GM19240 (cell line): ENCODE results near the gene DSP.

Experiments used
- DNase-seq: peaks from one replicate; pipeline ENCODE4 v3.0.0; 2011; ENCODE audit warnings: low spot score; ENCODE audit not compliant: insufficient read length

The DSP gene

GRCh38 chr6:7561153-7561964 lies 19.9 kb downstream of the DSP start:
- DNase-seq: no peak

GRCh38 chr6:7562769-7563168 lies 21.3 kb downstream of the DSP start:
- DNase-seq: no peak

- DNase-seq: no peak
Observed at GRCh38 chr6:7566107-7566506, 24.6 kb downstream of the DSP start.

- no peak for DNase-seq
Observed at GRCh38 chr6:7566617-7567173, 25.2 kb downstream of the DSP start.

GRCh38 chr6:7568021-7568420 lies 26.6 kb downstream of the DSP start:
- no peak for DNase-seq

- DNase-seq: no peak
Observed at GRCh38 chr6:7569082-7569481, 27.6 kb downstream of the DSP start.

- DNase-seq: no peak
Observed at GRCh38 chr6:7572213-7572943, 30.9 kb downstream of the DSP start.

- no peak for DNase-seq
Observed at GRCh38 chr6:7574500-7574899, 33.0 kb downstream of the DSP start.

GRCh38 chr6:7578516-7578915 lies 37.0 kb downstream of the DSP start:
- no peak for DNase-seq

GRCh38 chr6:7578931-7579330 lies 37.5 kb downstream of the DSP start:
- DNase-seq: no peak

GRCh38 chr6:7579851-7580250 lies 38.4 kb downstream of the DSP start:
- DNase-seq: no peak

- no peak for DNase-seq
Observed at GRCh38 chr6:7580537-7580926, 39.1 kb downstream of the DSP start.

- no peak for DNase-seq
Observed at GRCh38 chr6:7580927-7581618, 39.6 kb downstream of the DSP start.

- no peak for DNase-seq
Observed at GRCh38 chr6:7585287-7585930, 43.9 kb downstream of the DSP start.

- no peak for DNase-seq
Observed at GRCh38 chr6:7587631-7588100, 46.2 kb downstream of the DSP start.

GRCh38 chr6:7588506-7588905 lies 47.0 kb downstream of the DSP start:
- DNase-seq: no peak

- no peak for DNase-seq
Observed at GRCh38 chr6:7589221-7589620, 47.8 kb downstream of the DSP start.

GRCh38 chr6:7589949-7590917 lies 48.8 kb downstream of the DSP start, which contains the start of gene SNRNP48:
Gene SNRNP48, plus strand, starts transcription at chr6:7590198. Its CDS starts 60 bp downstream, at chr6:7590258.
- peak; percentile 74 for DNase-seq

GRCh38 chr6:7590918-7591302 lies 49.4 kb downstream of the DSP start:
- DNase-seq: no peak

- DNase-seq: no peak
Observed at GRCh38 chr6:7591770-7592169, 50.3 kb downstream of the DSP start.
